H1 (cell line): ENCODE results near the gene PHF8. TPM values are rescaled to one million over a fixed set of nuclear protein-coding genes. Genes with fewer than 3 reads are reported as not detected.

Source experiments
- CTCF ChIA-PET: fragments of 300-600 bp; sonication (Branson Sonifier 250); formaldehyde crosslinking; loops from one replicate; lab custom pipeline; 2021; ENCODE audit not compliant: partially characterized antibody; lab: Charles Lee
- POLR2A ChIA-PET: fragments of 300-600 bp; sonication (Branson Sonifier 250); formaldehyde crosslinking; loops from one replicate; lab custom pipeline; 2021; ENCODE audit warnings: inconsistent platforms; ENCODE audit not compliant: partially characterized antibody; lab: Charles Lee
- DNase-seq, 2 experiments: peaks; one replicate each; pipeline versions ENCODE4 v3.0.0 to v3.0.0-alpha.2; 2010 to 2022; ENCODE audit warnings: low spot score in 2 of 2, low read depth in 1 of 2, mixed read lengths in 1 of 2
- FAIRE-seq: peaks from 2 replicates; lab custom pipeline; 2011; peaks lifted over from hg19 to GRCh38; lab: Jason Lieb, UNC
- H2AFZ ChIP-seq: 2 replicates; pipeline ENCODE4 v1.8.1; 2012; ENCODE audit warnings: low read length, inconsistent platforms
- H2AK5ac ChIP-seq: 2 replicates; pipeline ENCODE4 v1.6.1; 2013; ENCODE audit warnings: low read depth, low read length
- H2BK120ac ChIP-seq: replicated peaks from 2 replicates; pipeline ENCODE3; 2013; ENCODE audit warnings: low read depth, low read length, inconsistent platforms
- H2BK12ac ChIP-seq: 2 replicates; pipeline ENCODE4 v1.6.1; 2013; ENCODE audit warnings: low read depth, low read length
- H2BK15ac ChIP-seq: 2 replicates; pipeline ENCODE4 v1.6.1; 2013; ENCODE audit warnings: low read length
- H2BK20ac ChIP-seq: 2 replicates; pipeline ENCODE4 v1.6.1; 2013; ENCODE audit warnings: low read length
- H2BK5ac ChIP-seq: 2 replicates; pipeline ENCODE4 v1.6.1; 2013; ENCODE audit warnings: low read depth, low read length
- H3K14ac ChIP-seq: 2 replicates; pipeline ENCODE4 v1.6.1; 2013; ENCODE audit warnings: inconsistent platforms; ENCODE audit not compliant: insufficient read length
- H3K18ac ChIP-seq: 2 replicates; pipeline ENCODE4 v1.6.1; 2013; ENCODE audit warnings: low read length; ENCODE audit errors: extremely low read depth
- H3K23ac ChIP-seq: 2 replicates; pipeline ENCODE4 v1.6.1; 2013; ENCODE audit warnings: inconsistent platforms; ENCODE audit not compliant: insufficient read length
- H3K23me2 ChIP-seq: 2 replicates; pipeline ENCODE4 v1.6.1; 2013; ENCODE audit warnings: low read depth, low read length
- H3K27ac ChIP-seq: 2 replicates; pipeline ENCODE4 v1.6.1; 2011; ENCODE audit warnings: low read depth, low read length, inconsistent platforms
- H3K27me3 ChIP-seq, 4 experiments: replicated peaks in 1 of 4; 1 replicate in 1 of 4; 2 replicates in 3 of 4; pipeline versions ENCODE4 v1.6.1 to v1.8.1; 2011 to 2013; ENCODE audit warnings: low read length in 3 of 4, mild to moderate bottlenecking in 3 of 4, inconsistent platforms in 2 of 4, mixed read lengths in 2 of 4, moderate library complexity in 1 of 4; ENCODE audit not compliant: control insufficient read depth in 3 of 4, insufficient read depth in 3 of 4; ENCODE audit errors: extremely low read depth in 1 of 4
- H3K36me3 ChIP-seq, 4 experiments: 2 replicates each; pipeline versions ENCODE4 v1.6.1 to v1.8.1; 2011 to 2013; ENCODE audit warnings: mild to moderate bottlenecking in 4 of 4, low read length in 3 of 4, moderate library complexity in 2 of 4, control low read depth in 1 of 4, inconsistent platforms in 1 of 4; ENCODE audit not compliant: insufficient read depth in 4 of 4, control insufficient read depth in 2 of 4
- H3K4ac ChIP-seq: replicated peaks from 2 replicates; pipeline ENCODE3; 2013; ENCODE audit warnings: low read length, low read depth, mixed read lengths, inconsistent platforms; ENCODE audit not compliant: insufficient read length
- H3K4me1 ChIP-seq, 4 experiments: replicated peaks in 1 of 4; 1 replicate in 1 of 4; 2 replicates in 3 of 4; pipeline versions ENCODE4 v1.6.1 to v1.8.1; 2011 to 2013; ENCODE audit warnings: low read length in 3 of 4, inconsistent platforms in 2 of 4, mixed read lengths in 1 of 4; ENCODE audit not compliant: insufficient read depth in 4 of 4, control insufficient read depth in 3 of 4
- H3K4me2 ChIP-seq, 2 experiments: 2 replicates each; pipeline versions ENCODE4 v1.6.1 to v1.8.1; 2011 to 2013; ENCODE audit warnings: low read depth in 2 of 2, low read length in 2 of 2, control low read depth in 1 of 2, inconsistent platforms in 1 of 2, mild to moderate bottlenecking in 1 of 2; ENCODE audit not compliant: insufficient read depth in 1 of 2
- H3K4me3 ChIP-seq, 4 experiments: fragments of 200-600, 300-600 bp in 1 of 4; sonication (generic), shearing (Covaris generic), sonication (Bioruptor Twin) in 1 of 4; 2 replicates each; pipeline versions ENCODE4 v1.5.1 to v1.8.1; 2011 to 2016; ENCODE audit warnings: low read length in 4 of 4, low read depth in 3 of 4, control low read depth in 2 of 4, inconsistent platforms in 2 of 4, mild to moderate bottlenecking in 2 of 4, mixed read lengths in 1 of 4, moderate library complexity in 1 of 4; ENCODE audit not compliant: insufficient read depth in 2 of 4; ENCODE audit errors: extremely low read depth in 1 of 4
- H3K56ac ChIP-seq: replicated peaks from 2 replicates; pipeline ENCODE3; 2013; ENCODE audit warnings: low read depth, mild to moderate bottlenecking, mixed read lengths, low read length, inconsistent platforms; ENCODE audit not compliant: insufficient read length
- H3K79me1 ChIP-seq: 2 replicates; pipeline ENCODE4 v1.6.1; 2013; ENCODE audit warnings: low read depth, low read length, control low read depth
- H3K79me2 ChIP-seq, 2 experiments: 2 replicates each; pipeline versions ENCODE4 v1.6.1 to v1.8.1; 2012 to 2013; ENCODE audit warnings: low read length in 2 of 2, mild to moderate bottlenecking in 2 of 2, inconsistent platforms in 1 of 2; ENCODE audit not compliant: insufficient read depth in 2 of 2, control insufficient read depth in 1 of 2
- H3K9ac ChIP-seq, 4 experiments: replicated peaks in 1 of 4; 1 replicate in 1 of 4; 2 replicates in 3 of 4; pipeline versions ENCODE4 v1.6.1 to v1.8.1; 2011 to 2013; ENCODE audit warnings: low read depth in 3 of 4, low read length in 3 of 4, control low read depth in 2 of 4, mild to moderate bottlenecking in 2 of 4, moderate library complexity in 2 of 4, inconsistent platforms in 1 of 4; ENCODE audit errors: extremely low read depth in 1 of 4
- H3K9me3 ChIP-seq, 2 experiments: 2 replicates each; pipeline versions ENCODE4 v1.6.1 to v1.8.1; 2012 to 2013; ENCODE audit warnings: mild to moderate bottlenecking in 2 of 2, moderate library complexity in 2 of 2, control low read depth in 1 of 2, inconsistent platforms in 1 of 2, low read depth in 1 of 2, low read length in 1 of 2, mixed read lengths in 1 of 2; ENCODE audit not compliant: insufficient read depth in 2 of 2
- H4K20me1 ChIP-seq, 2 experiments: replicated peaks in 1 of 2; 2 replicates each; pipeline versions ENCODE3 to v1.8.1; 2011 to 2013; ENCODE audit warnings: inconsistent platforms in 2 of 2, low read length in 2 of 2, mild to moderate bottlenecking in 1 of 2; ENCODE audit not compliant: insufficient read depth in 2 of 2, control insufficient read depth in 1 of 2
- H4K5ac ChIP-seq: 2 replicates; pipeline ENCODE4 v1.6.1; 2013; ENCODE audit warnings: low read length, low read depth, mixed read lengths, inconsistent platforms; ENCODE audit not compliant: insufficient read length
- H4K8ac ChIP-seq: 2 replicates; pipeline ENCODE4 v1.8.0; 2013; ENCODE audit warnings: mild to moderate bottlenecking, moderate library complexity, low read length, inconsistent platforms; ENCODE audit not compliant: insufficient read depth; ENCODE audit errors: extremely low read depth
- H4K91ac ChIP-seq: replicated peaks from 2 replicates; pipeline ENCODE3; 2013; ENCODE audit warnings: low read length, mixed read lengths, inconsistent platforms; ENCODE audit not compliant: insufficient read length
- ATF2 ChIP-seq: IDR thresholded peaks from 2 replicates; pipeline ENCODE4 v1.6.1; 2012; ENCODE audit warnings: low read length, inconsistent platforms
- BACH1 ChIP-seq: IDR thresholded peaks from 2 replicates; pipeline ENCODE4 v1.6.1; 2012; ENCODE audit warnings: low read length, improper control_type of control experiment
- BRCA1 ChIP-seq: IDR thresholded peaks from 2 replicates; pipeline ENCODE4 v1.6.1; 2012; ENCODE audit warnings: low read depth, low read length, improper control_type of control experiment
- CHD2 ChIP-seq: IDR thresholded peaks from 2 replicates; pipeline ENCODE4 v1.6.1; 2012; ENCODE audit warnings: low read length, improper control_type of control experiment
- RFX5 ChIP-seq: IDR thresholded peaks from 2 replicates; pipeline ENCODE4 v1.6.1; 2011; ENCODE audit warnings: low read depth, low read length, improper control_type of control experiment, borderline replicate concordance
- SIN3A ChIP-seq, 2 experiments: IDR thresholded peaks in 1 of 2; conservative IDR thresholded peaks in 1 of 2; 2 replicates each; pipeline ENCODE4 v1.6.1; 2011 to 2012; ENCODE audit warnings: low read length in 2 of 2, improper control_type of control experiment in 1 of 2, low read depth in 1 of 2, mild to moderate bottlenecking in 1 of 2
- TAF7 ChIP-seq: optimal IDR thresholded peaks from 2 replicates; pipeline ENCODE3; 2011; ENCODE audit warnings: low read depth, mild to moderate bottlenecking, inconsistent platforms, low read length, moderate library complexity, borderline replicate concordance
- USF2 ChIP-seq: IDR thresholded peaks from 2 replicates; pipeline ENCODE4 v1.6.1; 2011; ENCODE audit warnings: low read length, improper control_type of control experiment
- WGBS, 2 experiments: shearing (Covaris generic) in 1 of 2; methylation state at CpG; one replicate each; pipeline versions ENCODE4 v1.1.6 to v1.1.7; 2013 to 2015; ENCODE audit warnings: low lambda C conversion rate in 2 of 2, mixed read lengths in 2 of 2, inconsistent platforms in 1 of 2, low coverage in 1 of 2, missing lambda C conversion rate in 1 of 2; ENCODE audit not compliant: insufficient replicate concordance in 2 of 2, insufficient coverage in 1 of 2, insufficient read length in 1 of 2; ENCODE audit errors: extremely low coverage in 1 of 2, missing lambda C conversion rate in 1 of 2; 5-methylcytosine and 5-hydroxymethylcytosine counted together
- polyA plus RNA-seq, 7 experiments: library from polyadenylated mRNA; depleted of rRNA in 3 of 7; stranded (reverse) in 5 of 7; unstranded in 2 of 7; fragments of >200 nt in 5 of 7; fragments of 200-250 nt in 2 of 7; gene quantifications; 1 replicate in 5 of 7; 2 replicates in 1 of 7; 4 replicates in 1 of 7; pipeline versions ENCODE4 v1.2.1 to v1.2.3, GENCODE V29; 2011 to 2013; ENCODE audit warnings: missing spikeins in 2 of 7, mixed read lengths in 2 of 7
- total RNA-seq: library from RNA; stranded (reverse); fragmentation: NEBNext Ultra II Directional; extraction: Animal tissue kit (Norgen Biotek cat#: 25700); gene quantifications from 2 replicates; pipeline ENCODE4 v1.2.1, GENCODE V29; 2021

Gene PHF8
- total and polyA plus RNA-seq, 2 of the 8 experiments (the other 6 are each of a cell fraction or from before 2014, with no cell fraction given): 14.6 to 27.6 TPM

- no peak overlapping the region for H2AK5ac ChIP-seq
- DNase-seq (no peak), FAIRE-seq (no peak)
- no peak overlapping the region for H3K4ac ChIP-seq
- H3K9me3 ChIP-seq: no peaks in the 10 kb centered on the region
- ChIA-PET CTCF (interaction anchor here (1.3 kb wide), 1 partner anchor 32 kb away, joined by 3 read pairs; no protein-coding TSS in a partner anchor), POLR2A (no interaction called here)
- H2AFZ ChIP-seq: no peak overlapping the region
- H3K36me3 ChIP-seq: no peaks in the 10 kb centered on the region
- no peak overlapping the region for H2BK20ac ChIP-seq
- no peak overlapping the region for H3K56ac ChIP-seq
- no peaks in the 10 kb centered on the region for H3K23me2 ChIP-seq
- H2BK12ac ChIP-seq: no peak overlapping the region
- H2BK15ac ChIP-seq: no peak overlapping the region
- H3K4me1 ChIP-seq: no peaks in the 10 kb centered on the region
- no peak overlapping the region for H3K14ac ChIP-seq
- H4K91ac ChIP-seq: no peak overlapping the region
- WGBS, 2 experiments: 93% methylated on average over 3 of the region's 3 CpGs; no CpG with 5 or more reads in 1 of the 2 experiments
- no peak overlapping the region for H3K27ac ChIP-seq
- no peak overlapping the region for H2BK5ac ChIP-seq
- TF ChIP-seq CHD2: no peak
- TF ChIP-seq RFX5: no peak
- TF ChIP-seq ATF2: no peak
- TF ChIP-seq BRCA1: no peak
- TF ChIP-seq USF2: no peak
- TF ChIP-seq SIN3A (conservative IDR thresholded peaks at IDR 0.05 in 1 of 2, IDR thresholded peaks at IDR 0.05 in 1 of 2; ENCODE audit: low read depth in 1 of 2, low read length in 2 of 2): no peak
- TF ChIP-seq TAF7: no peak
- TF ChIP-seq BACH1: no peak
- H3K23ac ChIP-seq: no peak overlapping the region
- H4K20me1 ChIP-seq: no peaks in the 10 kb centered on the region
- H3K9ac ChIP-seq: no peak overlapping the region
- H3K18ac ChIP-seq: no peak overlapping the region
- no peak overlapping the region for H3K4me3 ChIP-seq
- H3K79me1 ChIP-seq: no peaks in the 10 kb centered on the region
- no peak overlapping the region for H4K5ac ChIP-seq
- no peak overlapping the region for H3K4me2 ChIP-seq
- no peak overlapping the region for H4K8ac ChIP-seq
- no peaks in the 10 kb centered on the region for H3K27me3 ChIP-seq
- H3K79me2 ChIP-seq: no peaks in the 10 kb centered on the region
- no peak overlapping the region for H2BK120ac ChIP-seq
Observed at GRCh38 chrX:54064564-54064963, 20.3 kb upstream of the PHF8 start.
